Stimulated activated CD4-positive, alpha-beta T cell treated with anti-CD3 and anti-CD28 coated beads, TNF-alpha, amount 100 ng/mL, for 48 hours (primary cell): ENCODE results near the gene BTBD7.

ENCODE experiments used
- DNase-seq, 3 donors: peaks; one replicate each; pipeline ENCODE4 v3.0.0-alpha.2; 2020; ENCODE audit warnings: low read depth in 3 of 3

Gene BTBD7

GRCh38 chr14:93201155-93201704 is 131.6 kb downstream of the BTBD7 start:
- no peak for DNase-seq

GRCh38 chr14:93200553-93200952 is 132.3 kb downstream of the BTBD7 start:
- no peak for DNase-seq

GRCh38 chr14:93199031-93199430 is 133.8 kb downstream of the BTBD7 start:
- DNase-seq, result no peak

GRCh38 chr14:93195316-93195999 is 137.4 kb downstream of the BTBD7 start:
- no peak for DNase-seq
